H1 (cell line): ENCODE data around the gene CLBA1.

Experiments
- CEBPB ChIP-seq: IDR thresholded peaks from 2 replicates; pipeline ENCODE4 v1.6.1; 2012; ENCODE audit warnings: low read depth, low read length
- CTCF ChIP-seq, 3 experiments: IDR thresholded peaks; 1 replicate in 2 of 3; 2 replicates in 1 of 3; pipeline versions ENCODE4 v1.5.1 to v1.6.1; 2011; ENCODE audit warnings: low read length in 3 of 3, mild to moderate bottlenecking in 3 of 3, inconsistent platforms in 2 of 3, low read depth in 1 of 3, moderate library complexity in 1 of 3; ENCODE audit not compliant: insufficient read depth in 1 of 3; ENCODE audit errors: control extremely low read depth in 1 of 3
- EZH2 ChIP-seq: fragments of 200-600 bp; sonication (generic); IDR thresholded peaks from 2 replicates; pipeline ENCODE4 v1.7.1; 2012; ENCODE audit warnings: low read depth, mild to moderate bottlenecking, moderate library complexity, low read length, inconsistent platforms; ENCODE audit not compliant: severe bottlenecking
- USF2 ChIP-seq: IDR thresholded peaks from 2 replicates; pipeline ENCODE4 v1.6.1; 2011; ENCODE audit warnings: low read length, improper control_type of control experiment
- YY1 ChIP-seq: IDR thresholded peaks from 2 replicates; pipeline ENCODE4 v1.6.1; 2011; ENCODE audit warnings: low read depth, mild to moderate bottlenecking, low read length

GRCh38 chr14:104980611-104981531 is 4.7 kb upstream of the CLBA1 start:
- no peak for TF ChIP-seq CTCF (IDR thresholded peaks at IDR 0.05; ENCODE audit: control extremely low read depth in 1 of 3, insufficient read depth in 1 of 3, low read depth in 1 of 3, low read length in 3 of 3)
- TF ChIP-seq CEBPB, result no peak
- no peak for TF ChIP-seq USF2
- TF ChIP-seq EZH2, result no peak
- no peak for TF ChIP-seq YY1
